Measurements from ENCODE around the gene C3.
"Not testable (repeated sequence)": the region's sequence is repeated elsewhere in the genome, so short reads cannot be mapped to it uniquely, and the experiment has no call there.

Gene C3

GRCh38 chr19:6656390-6656789, 64.1 kb downstream of the C3 start:
- FAIRE-seq, result not testable (repeated sequence)

- FAIRE-seq, result no peak
Observed at GRCh38 chr19:6654347-6655310, 65.8 kb downstream of the C3 start.

- FAIRE-seq, result no peak
Observed at GRCh38 chr19:6652805-6653094, 67.7 kb downstream of the C3 start.

GRCh38 chr19:6651965-6652804, 68.3 kb downstream of the C3 start:
- FAIRE-seq, result no peak

GRCh38 chr19:6649185-6649584, 71.3 kb downstream of the C3 start:
- no peak for FAIRE-seq

- no peak for FAIRE-seq
Observed at GRCh38 chr19:6648141-6648715, 72.2 kb downstream of the C3 start.

- FAIRE-seq, result no peak
Observed at GRCh38 chr19:6644796-6645195, 75.7 kb downstream of the C3 start.

GRCh38 chr19:6640333-6640732, 80.1 kb downstream of the C3 start:
- FAIRE-seq, result not testable (repeated sequence)

GRCh38 chr19:6639439-6639838, 81.0 kb downstream of the C3 start:
- FAIRE-seq, result no peak

GRCh38 chr19:6633456-6633813, 87.0 kb downstream of the C3 start:
- not testable (repeated sequence) for FAIRE-seq

- FAIRE-seq, result peak; percentile 66
Observed at GRCh38 chr19:6632747-6633455, 87.5 kb downstream of the C3 start.

GRCh38 chr19:6632002-6632621, 88.3 kb downstream of the C3 start:
- FAIRE-seq, result peak; percentile 88
